IMR-90 (cell line): ENCODE measurements around the gene C1QTNF7.

Experiments used
- BHLHE40 ChIP-seq: fragments of 150-350 bp; IDR thresholded peaks from 2 replicates; pipeline ENCODE4 v1.6.1; 2016; ENCODE audit warnings: mild to moderate bottlenecking, low read depth, low read length
- CTCF ChIP-seq: conservative IDR thresholded peaks from 2 replicates; pipeline ENCODE4 v1.5.1; 2012; ENCODE audit warnings: mild to moderate bottlenecking, low read depth, low read length, improper control_type of control experiment
- ELK1 ChIP-seq: fragments of 150-350 bp; IDR thresholded peaks from 2 replicates; pipeline ENCODE4 v1.6.1; 2016; ENCODE audit warnings: low read depth, mild to moderate bottlenecking, low read length, moderate library complexity, borderline replicate concordance
- POLR2A ChIP-seq: IDR thresholded peaks from 2 replicates; pipeline ENCODE4 v1.6.1; 2012; ENCODE audit warnings: mild to moderate bottlenecking, low read depth, low read length
- RAD21 ChIP-seq: IDR thresholded peaks from 2 replicates; pipeline ENCODE4 v1.6.1; 2012; ENCODE audit warnings: low read length, improper control_type of control experiment
- RFX5 ChIP-seq: IDR thresholded peaks from 2 replicates; pipeline ENCODE4 v1.8.0; 2012; ENCODE audit warnings: low read depth, mild to moderate bottlenecking, low read length, moderate library complexity
- SMC3 ChIP-seq: fragments of 150-350 bp; IDR thresholded peaks from 2 replicates; pipeline ENCODE4 v1.6.1; 2016; ENCODE audit warnings: low read depth, mild to moderate bottlenecking, antibody characterized with exemption, low read length, moderate library complexity
- USF2 ChIP-seq: fragments of 150-350 bp; IDR thresholded peaks from 2 replicates; pipeline ENCODE4 v1.6.1; 2017; ENCODE audit warnings: mild to moderate bottlenecking, antibody characterized with exemption, low read length, low read depth

GRCh38 chr4:15400226-15400625 lies 27.6 kb upstream of the C1QTNF7 start:
- TF ChIP-seq SMC3 (no peak), CTCF (no peak), POLR2A (no peak), BHLHE40 (no peak), RAD21 (no peak), RFX5 (no peak), USF2 (no peak), ELK1 (no peak)
